GM12873 (cell line): ENCODE results near the gene GFOD2.

Experiments used
- TF ChIP-seq, protein P1 (sequence below): IDR thresholded peaks from 2 replicates; pipeline ENCODE4 v1.5.1; 2012; ENCODE audit warnings: low read depth, mild to moderate bottlenecking, moderate library complexity, low read length, control low read depth; ENCODE audit not compliant: insufficient read depth; ENCODE audit errors: missing control alignments

The GFOD2 gene

GRCh38 chr16:67760206-67760955, 41.3 kb upstream of the GFOD2 start:
- TF ChIP-seq, protein P1, sequence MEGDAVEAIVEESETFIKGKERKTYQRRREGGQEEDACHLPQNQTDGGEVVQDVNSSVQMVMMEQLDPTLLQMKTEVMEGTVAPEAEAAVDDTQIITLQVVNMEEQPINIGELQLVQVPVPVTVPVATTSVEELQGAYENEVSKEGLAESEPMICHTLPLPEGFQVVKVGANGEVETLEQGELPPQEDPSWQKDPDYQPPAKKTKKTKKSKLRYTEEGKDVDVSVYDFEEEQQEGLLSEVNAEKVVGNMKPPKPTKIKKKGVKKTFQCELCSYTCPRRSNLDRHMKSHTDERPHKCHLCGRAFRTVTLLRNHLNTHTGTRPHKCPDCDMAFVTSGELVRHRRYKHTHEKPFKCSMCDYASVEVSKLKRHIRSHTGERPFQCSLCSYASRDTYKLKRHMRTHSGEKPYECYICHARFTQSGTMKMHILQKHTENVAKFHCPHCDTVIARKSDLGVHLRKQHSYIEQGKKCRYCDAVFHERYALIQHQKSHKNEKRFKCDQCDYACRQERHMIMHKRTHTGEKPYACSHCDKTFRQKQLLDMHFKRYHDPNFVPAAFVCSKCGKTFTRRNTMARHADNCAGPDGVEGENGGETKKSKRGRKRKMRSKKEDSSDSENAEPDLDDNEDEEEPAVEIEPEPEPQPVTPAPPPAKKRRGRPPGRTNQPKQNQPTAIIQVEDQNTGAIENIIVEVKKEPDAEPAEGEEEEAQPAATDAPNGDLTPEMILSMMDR = no peak

DNA sequence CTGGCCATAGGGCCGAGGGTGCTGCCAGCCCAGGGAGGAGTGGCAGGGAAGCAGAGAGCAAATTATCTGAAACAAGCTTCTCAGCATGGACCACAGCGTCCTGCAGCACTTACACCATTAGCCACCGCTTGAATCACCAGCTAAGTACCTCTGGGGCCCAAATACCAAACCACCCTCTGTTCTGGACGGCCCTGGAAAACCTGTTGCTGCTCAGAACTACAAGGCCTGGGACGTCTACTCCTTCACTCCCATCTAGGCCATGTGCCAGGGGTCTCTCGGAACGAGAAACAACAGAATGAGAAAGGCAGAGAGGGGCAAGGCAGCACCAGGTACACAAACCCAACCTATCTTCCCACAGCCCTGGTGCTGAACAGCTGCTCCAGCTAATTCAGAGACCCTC, 39.9 kb upstream of the GFOD2 start:
- TF ChIP-seq, protein P1 = no peak

DNA sequence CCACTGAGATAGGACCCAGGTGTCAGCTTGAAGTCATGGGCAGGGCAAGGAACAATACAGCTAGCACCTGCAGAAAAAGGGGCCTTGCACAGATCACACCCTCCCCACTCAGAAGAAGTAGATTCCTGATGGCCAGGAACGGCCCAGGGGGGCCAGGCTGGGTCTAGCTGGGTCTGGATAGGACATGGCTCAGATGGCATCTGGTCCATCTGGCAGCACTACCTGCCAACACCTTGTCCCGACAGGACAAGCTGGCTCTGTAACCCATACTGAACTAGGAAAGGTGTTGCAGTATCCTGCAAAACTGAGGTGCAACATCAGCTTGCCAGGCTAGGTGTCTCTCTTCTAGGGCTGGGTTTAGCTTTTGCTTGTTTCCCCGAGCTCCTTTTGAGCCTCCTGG, 38.9 kb upstream of the GFOD2 start:
- TF ChIP-seq, protein P1 = no peak

DNA sequence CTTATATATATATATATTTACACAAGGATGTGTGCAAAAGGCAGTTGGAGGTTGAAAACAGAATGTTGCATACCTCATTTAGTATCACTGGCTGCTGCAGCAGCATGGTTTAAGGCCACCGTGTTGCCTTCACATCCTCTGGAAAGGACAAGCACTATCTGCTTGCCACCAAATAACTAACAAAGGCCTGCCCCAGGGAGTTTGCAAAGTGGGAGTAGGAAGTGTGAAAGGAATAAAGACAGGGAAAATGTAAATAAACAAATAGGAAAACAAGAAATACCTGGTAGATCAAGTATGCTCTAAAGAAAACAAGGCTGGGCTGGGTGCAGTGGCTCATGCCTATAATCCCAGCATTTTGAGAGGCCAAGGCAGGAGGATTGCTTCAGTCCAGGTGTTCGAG, 33.5 kb upstream of the GFOD2 start:
- TF ChIP-seq, protein P1 = no peak

DNA sequence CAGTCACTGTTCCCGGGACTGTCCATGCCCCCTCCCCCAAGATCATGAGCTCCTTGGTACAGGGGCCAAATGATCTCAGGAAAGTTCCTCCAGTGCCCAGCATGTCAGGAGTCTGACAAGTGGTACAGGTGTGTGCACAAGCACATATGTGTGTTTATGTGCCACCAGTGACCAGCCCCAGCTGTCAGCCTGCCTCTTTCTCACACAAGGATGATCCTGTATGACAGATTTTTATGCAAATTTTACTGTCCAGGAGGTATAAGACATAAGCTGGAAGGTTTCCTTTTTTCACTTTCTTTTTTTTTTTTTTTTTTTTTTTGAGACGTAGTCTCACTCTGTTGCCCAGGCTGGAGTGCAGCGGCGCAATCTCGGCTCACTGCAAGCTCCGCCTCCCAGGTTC, 31.4 kb upstream of the GFOD2 start:
- TF ChIP-seq, protein P1 = no peak

DNA sequence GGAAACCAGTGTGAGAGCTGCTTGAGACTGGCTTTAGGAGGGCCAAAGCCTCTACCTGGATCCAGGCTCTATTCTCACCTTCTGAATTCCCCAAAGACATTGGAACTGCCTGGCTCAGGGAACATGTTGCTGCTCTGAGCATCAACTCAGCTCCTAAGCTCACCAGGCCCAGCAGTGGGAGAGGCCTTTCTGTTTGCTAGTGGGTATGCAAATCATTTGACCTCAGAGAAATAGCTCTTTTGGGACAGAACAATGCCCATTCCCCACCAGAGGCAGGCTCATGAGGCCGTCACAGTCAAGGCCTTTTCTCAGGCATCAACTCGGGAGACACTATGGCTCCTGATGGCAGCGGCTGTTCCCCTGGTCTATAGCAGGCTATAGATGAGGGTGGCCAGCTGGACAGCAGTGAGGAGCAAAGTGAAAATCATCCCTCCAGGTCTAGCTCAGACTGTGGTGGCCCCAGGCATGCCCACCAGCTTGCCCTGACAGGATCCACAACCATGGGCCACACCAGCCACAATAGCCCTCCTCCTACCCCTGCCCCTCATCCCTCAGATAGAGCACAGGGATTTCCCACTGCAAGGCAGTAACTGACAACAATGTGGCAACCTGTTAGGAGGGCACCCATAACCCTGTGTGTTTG, 30.4 kb upstream of the GFOD2 start:
- TF ChIP-seq, protein P1 = no peak

- TF ChIP-seq, protein P1 = no peak
Observed at GRCh38 chr16:67748834-67749233, 29.7 kb upstream of the GFOD2 start.
